Breast epithelium (tissue), 4 donors: Measurements from ENCODE around the gene TMC3. TPM values are rescaled to one million over a fixed set of nuclear protein-coding genes. Genes with fewer than 3 reads are reported as not detected.

Experiments used
- DNase-seq, 2 donors: peaks; one replicate each; pipeline ENCODE4 v3.0.0-alpha.2; 2019; ENCODE audit warnings: low spot score in 2 of 2
- H3K27ac ChIP-seq, 2 donors: fragments of 200-600 bp; sonication (generic) in 1 of 2; one replicate each; pipeline ENCODE4 v1.5.1; 2016 to 2019; ENCODE audit warnings: mild to moderate bottlenecking in 1 of 2
- H3K27me3 ChIP-seq, 2 donors: fragments of 200-600 bp; sonication (generic) in 1 of 2; one replicate each; pipeline versions ENCODE4 v1.5.1 to v1.6.0; 2017 to 2019; ENCODE audit warnings: control low read depth in 1 of 2, mild to moderate bottlenecking in 1 of 2
- H3K36me3 ChIP-seq: fragments of 200-600 bp; one replicate; pipeline ENCODE4 v1.5.1; 2019
- H3K4me1 ChIP-seq, 2 donors: fragments of 200-600 bp; sonication (generic); one replicate each; pipeline ENCODE4 v1.5.1; 2016 to 2019; ENCODE audit warnings: control low read depth in 1 of 2
- H3K4me3 ChIP-seq, 3 donors: fragments of 200-600 bp; sonication (generic); 1 replicate in 2 of 3; 2 replicates in 1 of 3; pipeline ENCODE4 v1.5.1; 2016 to 2019; ENCODE audit warnings: mild to moderate bottlenecking in 3 of 3, moderate library complexity in 2 of 3
- H3K9me3 ChIP-seq, 2 donors: fragments of 200-600 bp; sonication (generic) in 1 of 2; one replicate each; pipeline ENCODE4 v1.5.1; 2016 to 2019; ENCODE audit warnings: control low read depth in 1 of 2
- CTCF ChIP-seq, 3 donors: fragments of 450-650 bp; IDR thresholded peaks; one replicate each; pipeline ENCODE4 v1.5.1; 2016 to 2017; ENCODE audit warnings: antibody characterized with exemption in 3 of 3, mild to moderate bottlenecking in 3 of 3, moderate library complexity in 3 of 3
- POLR2A ChIP-seq: fragments of 450-650 bp; IDR thresholded peaks from one replicate; pipeline ENCODE4 v1.6.1; 2016; ENCODE audit warnings: antibody characterized with exemption, mild to moderate bottlenecking, moderate library complexity
- POLR2AphosphoS5 ChIP-seq, 3 donors: sonication (generic); formaldehyde crosslinking; IDR thresholded peaks; one replicate each; pipeline ENCODE4 v1.6.1; 2017; ENCODE audit warnings: antibody characterized with exemption in 3 of 3
- intact Hi-C: fragments of 100-400 bp; cut with DNase I; formaldehyde crosslinking; loops from one replicate; pipeline ENCODE4 v1.15.1; 2023; ENCODE audit warnings: low total_unique reads
- total RNA-seq, 3 donors: library from RNA; depleted of rRNA; stranded (reverse); fragments of >200 nt; gene quantifications; one replicate each; pipeline ENCODE4 v1.1.0, GENCODE V29; 2016

TMC3 gene
- total RNA-seq, 3 donors from 2014 or later, result 0.15 to 1.6 TPM; not detected in 1

GRCh38 chr15:81288040-81288439, 86.0 kb downstream of the TMC3 start:
- Histone ChIP-seq H3K27ac (no peak overlapping the region), H3K27me3 (no peaks in the 10 kb centered on the region), H3K4me1 (no peaks in the 10 kb centered on the region), H3K36me3 (no peaks in the 10 kb centered on the region), H3K4me3 (no peak overlapping the region), H3K9me3 (no peaks in the 10 kb centered on the region)
- intact Hi-C loops, result no loop called here
- no peak for DNase-seq
- no peak for TF ChIP-seq CTCF (IDR thresholded peaks at IDR 0.05)
- no peak for TF ChIP-seq POLR2AphosphoS5 (IDR thresholded peaks at IDR 0.05)
- TF ChIP-seq POLR2A, result no peak

- Histone ChIP-seq H3K36me3 (no peaks in the 10 kb centered on the region), H3K4me3 (no peak overlapping the region), H3K9me3 (no peaks in the 10 kb centered on the region), H3K27me3 (no peaks in the 10 kb centered on the region), H3K27ac (no peak overlapping the region), H3K4me1 (no peaks in the 10 kb centered on the region)
- DNase-seq, result no peak
- TF ChIP-seq CTCF (IDR thresholded peaks at IDR 0.05), result no peak
- TF ChIP-seq POLR2AphosphoS5 (IDR thresholded peaks at IDR 0.05), result no peak
- no peak for TF ChIP-seq POLR2A
- intact Hi-C loops, result no loop called here
Measured at GRCh38 chr15:81286621-81287121, 87.3 kb downstream of the TMC3 start.

GRCh38 chr15:81285461-81285860, 88.6 kb downstream of the TMC3 start:
- Histone ChIP-seq H3K9me3 (no peaks in the 10 kb centered on the region), H3K36me3 (no peaks in the 10 kb centered on the region), H3K4me1 (no peaks in the 10 kb centered on the region), H3K4me3 (no peak overlapping the region), H3K27ac (no peak overlapping the region), H3K27me3 (no peaks in the 10 kb centered on the region)
- TF ChIP-seq POLR2AphosphoS5 (IDR thresholded peaks at IDR 0.05) (no peak), POLR2A (no peak), CTCF (IDR thresholded peaks at IDR 0.05) (no peak)
- intact Hi-C loops, result no loop called here
- DNase-seq, result no peak

- no peaks in the 10 kb centered on the region for H3K9me3 ChIP-seq
- DNase-seq, result no peak
- TF ChIP-seq CTCF (IDR thresholded peaks at IDR 0.05), result no peak
- TF ChIP-seq POLR2AphosphoS5 (IDR thresholded peaks at IDR 0.05), result no peak
- TF ChIP-seq POLR2A, result no peak
- intact Hi-C loops, result no loop called here
- no peak overlapping the region for H3K27ac ChIP-seq
- H3K4me3 ChIP-seq, result no peak overlapping the region
- H3K4me1 ChIP-seq, result no peaks in the 10 kb centered on the region
- no peaks in the 10 kb centered on the region for H3K36me3 ChIP-seq
- no peaks in the 10 kb centered on the region for H3K27me3 ChIP-seq
Measured at GRCh38 chr15:81284256-81285031, 89.6 kb downstream of the TMC3 start.

GRCh38 chr15:81282911-81283310, 91.1 kb downstream of the TMC3 start:
- H3K27me3 ChIP-seq, result no peaks in the 10 kb centered on the region
- no peaks in the 10 kb centered on the region for H3K9me3 ChIP-seq
- H3K4me1 ChIP-seq, result no peaks in the 10 kb centered on the region
- intact Hi-C loops, result no loop called here
- H3K4me3 ChIP-seq, result no peak overlapping the region
- no peak for TF ChIP-seq POLR2AphosphoS5 (IDR thresholded peaks at IDR 0.05)
- TF ChIP-seq POLR2A, result no peak
- TF ChIP-seq CTCF (IDR thresholded peaks at IDR 0.05), result no peak
- no peak overlapping the region for H3K27ac ChIP-seq
- no peaks in the 10 kb centered on the region for H3K36me3 ChIP-seq
- DNase-seq, result no peak
